GM13977 (cell line): ENCODE measurements around the gene TSC22D3.

Experiments used
- DNase-seq: peaks from one replicate; pipeline ENCODE4 v3.0.0; 2012; ENCODE audit warnings: low spot score
- CTCF ChIP-seq: IDR thresholded peaks from 2 replicates; pipeline ENCODE4 v1.5.1; 2012; ENCODE audit warnings: mild to moderate bottlenecking, control low read depth; ENCODE audit not compliant: insufficient read depth; ENCODE audit errors: extremely low read depth, missing control alignments
- in situ Hi-C: fragments of 300-500 bp; cut with MboI; formaldehyde crosslinking; loops from one replicate; pipeline ENCODE4 v1.12.0; 2022; ENCODE audit warnings: low sequenced_read_pairs, low pct_unique_long_range_greater_than_20kb, mixed read lengths, inconsistent platforms; ENCODE audit not compliant: unreplicated experiment

TSC22D3 gene

DNA sequence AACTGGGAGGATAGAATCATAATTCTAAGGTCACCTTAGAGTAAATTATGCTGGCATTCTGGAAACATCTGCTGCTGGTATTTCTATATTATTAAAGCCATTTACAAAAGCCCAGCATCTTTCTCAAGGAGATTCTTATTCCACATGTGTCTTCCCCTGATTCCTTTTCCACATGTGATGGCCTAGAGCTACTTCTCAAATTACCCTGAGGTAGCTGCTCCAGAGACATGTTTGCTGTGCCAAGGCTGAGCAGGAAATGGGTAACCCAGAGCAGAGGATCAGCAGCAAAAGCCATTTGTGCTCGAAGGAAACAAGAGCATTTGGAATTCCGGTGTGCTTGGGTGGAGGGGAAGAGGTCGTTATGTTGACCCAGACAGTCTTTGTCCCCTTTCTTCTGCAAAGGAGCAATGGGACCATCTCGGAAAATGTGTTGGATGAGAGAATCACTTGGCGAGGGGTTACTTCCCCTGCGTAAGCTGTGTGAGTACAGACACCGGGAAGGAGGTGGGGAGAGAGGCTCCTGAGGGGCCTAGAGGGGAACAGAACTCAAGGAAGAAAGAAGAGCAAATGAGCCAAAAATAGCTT is 24.6 kb downstream of the TSC22D3 start:
- no peak for TF ChIP-seq CTCF
- DNase-seq = no peak

GRCh38 chrX:107750263-107750662 is 25.3 kb downstream of the TSC22D3 start:
- TF ChIP-seq CTCF = no peak
- in situ Hi-C loops = no loop called here
- DNase-seq = no peak

More for the DNA sequence above, 24.6 kb downstream of the TSC22D3 start:
- in situ Hi-C loops = no loop called here

- no peak for TF ChIP-seq CTCF
- in situ Hi-C loops = no loop called here
- no peak for DNase-seq
Measured at GRCh38 chrX:107748506-107748905, 27.1 kb downstream of the TSC22D3 start.

- in situ Hi-C loops = no loop called here
- TF ChIP-seq CTCF = no peak
- no peak for DNase-seq
Measured at GRCh38 chrX:107747596-107748161, 27.9 kb downstream of the TSC22D3 start.

DNA sequence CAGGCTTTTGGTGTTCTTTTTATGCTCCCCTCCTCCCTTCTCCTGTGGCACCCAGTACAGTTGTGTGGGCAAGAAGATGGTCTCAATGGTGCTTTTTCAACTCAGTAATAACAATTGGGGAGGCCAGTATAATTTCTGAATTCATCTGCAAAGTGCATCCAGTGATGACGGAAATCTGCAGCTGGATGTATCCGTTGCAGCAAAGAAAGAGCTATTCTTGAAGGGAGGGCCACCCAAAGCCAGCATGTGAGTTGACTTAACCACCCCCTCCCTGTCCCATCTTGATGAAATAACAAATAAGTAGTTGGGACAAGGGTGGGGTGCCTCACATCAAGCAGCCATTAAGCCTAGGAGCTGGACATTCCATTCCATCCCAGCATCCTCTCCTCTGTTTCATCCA is 30.7 kb downstream of the TSC22D3 start:
- in situ Hi-C loops = no loop called here
- TF ChIP-seq CTCF = no peak
- no peak for DNase-seq

GRCh38 chrX:107743995-107744394 is 31.6 kb downstream of the TSC22D3 start:
- in situ Hi-C loops = no loop called here
- no peak for DNase-seq
- TF ChIP-seq CTCF = no peak
